SK-N-SH treated with all-trans-retinoic acid at 6 μM for 48 hours (cell line): Measurements from ENCODE around the gene IARS1.

Experiments
- ARNTL ChIP-seq: fragments of 450-650 bp; formaldehyde crosslinking; IDR thresholded peaks from 2 replicates; pipeline ENCODE4 v1.5.0; 2020; ENCODE audit warnings: low read depth, mild to moderate bottlenecking, moderate library complexity, borderline replicate concordance
- BACH2 ChIP-seq: fragments of 250-450 bp; sonication (Bioruptor Pico); IDR thresholded peaks from 2 replicates; pipeline ENCODE4 v1.9.0; 2021; ENCODE audit warnings: mild to moderate bottlenecking, borderline replicate concordance
- ESRRG ChIP-seq: fragments of 250-450 bp; sonication (Bioruptor Pico); IDR thresholded peaks from 2 replicates; pipeline ENCODE4 v1.6.1; 2021; ENCODE audit warnings: mild to moderate bottlenecking
- GLIS3 ChIP-seq: fragments of 250-450 bp; sonication (Bioruptor Pico); IDR thresholded peaks from 2 replicates; pipeline ENCODE4 v1.5.0; 2020; ENCODE audit warnings: mild to moderate bottlenecking, moderate library complexity
- ISL1 ChIP-seq: fragments of 250-450 bp; sonication (Bioruptor Pico); IDR thresholded peaks from 2 replicates; pipeline ENCODE4 v2.1.2; 2022; ENCODE audit warnings: mild to moderate bottlenecking, moderate library complexity
- RARB ChIP-seq: fragments of 250-450 bp; sonication (Bioruptor Pico); IDR thresholded peaks from 2 replicates; pipeline ENCODE4 v1.8.0; 2021; ENCODE audit warnings: mild to moderate bottlenecking, moderate library complexity
- TOX ChIP-seq: fragments of 250-450 bp; sonication (Bioruptor Pico); IDR thresholded peaks from 2 replicates; pipeline ENCODE4 v1.8.0; 2021; ENCODE audit warnings: mild to moderate bottlenecking, moderate library complexity, borderline replicate concordance
- ZC3H10 ChIP-seq: fragments of 250-450 bp; sonication (Bioruptor Pico); IDR thresholded peaks from 2 replicates; pipeline ENCODE4 v1.5.1; 2021; ENCODE audit warnings: mild to moderate bottlenecking, moderate library complexity
- ZFP30 ChIP-seq: fragments of 450-650 bp; formaldehyde crosslinking; IDR thresholded peaks from 2 replicates; pipeline ENCODE4 v1.5.0; 2022; ENCODE audit warnings: mild to moderate bottlenecking, moderate library complexity
- ZNF70 ChIP-seq: fragments of 450-650 bp; formaldehyde crosslinking; IDR thresholded peaks from 2 replicates; pipeline ENCODE4 v1.5.0; 2020; ENCODE audit warnings: mild to moderate bottlenecking, moderate library complexity
- TF ChIP-seq, protein P1 (sequence below): fragments of 250-450 bp; sonication (Bioruptor Pico); IDR thresholded peaks from 2 replicates; pipeline ENCODE4 v1.5.1; 2021; ENCODE audit warnings: mild to moderate bottlenecking, moderate library complexity
- TF ChIP-seq, protein P2 (sequence below): fragments of 250-450 bp; sonication (Bioruptor Pico); IDR thresholded peaks from 2 replicates; pipeline ENCODE4 v1.8.0; 2020; ENCODE audit warnings: mild to moderate bottlenecking, moderate library complexity, borderline replicate concordance
- TF ChIP-seq, protein P3 (sequence below): fragments of 250-450 bp; sonication (Bioruptor Pico); IDR thresholded peaks from 2 replicates; pipeline ENCODE4 v1.8.0; 2021; ENCODE audit warnings: low read depth, mild to moderate bottlenecking, moderate library complexity, borderline replicate concordance

DNA sequence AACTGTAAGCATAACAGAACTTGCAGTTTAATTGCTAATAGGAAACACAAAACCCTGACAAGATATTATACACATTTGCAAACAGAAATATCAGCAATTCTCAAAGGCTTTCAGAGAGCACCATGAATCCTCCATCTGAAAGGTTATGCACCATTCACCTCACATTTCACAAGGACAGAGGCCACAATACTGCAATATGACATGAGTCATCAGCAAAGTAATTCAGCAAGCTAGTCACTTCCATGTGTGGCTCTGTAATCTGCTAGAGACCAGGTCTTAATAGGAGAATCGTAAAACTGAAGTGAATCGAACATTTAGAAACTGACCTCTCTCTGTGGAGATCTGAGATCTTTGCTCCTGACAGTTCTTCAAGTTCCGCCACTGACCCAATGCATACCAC lies 28.3 kb downstream of the IARS1 start:
- no peak for TF ChIP-seq ISL1 (CRISPR knock-in tag)
- TF ChIP-seq RARB, result no peak
- TF ChIP-seq, protein P1, sequence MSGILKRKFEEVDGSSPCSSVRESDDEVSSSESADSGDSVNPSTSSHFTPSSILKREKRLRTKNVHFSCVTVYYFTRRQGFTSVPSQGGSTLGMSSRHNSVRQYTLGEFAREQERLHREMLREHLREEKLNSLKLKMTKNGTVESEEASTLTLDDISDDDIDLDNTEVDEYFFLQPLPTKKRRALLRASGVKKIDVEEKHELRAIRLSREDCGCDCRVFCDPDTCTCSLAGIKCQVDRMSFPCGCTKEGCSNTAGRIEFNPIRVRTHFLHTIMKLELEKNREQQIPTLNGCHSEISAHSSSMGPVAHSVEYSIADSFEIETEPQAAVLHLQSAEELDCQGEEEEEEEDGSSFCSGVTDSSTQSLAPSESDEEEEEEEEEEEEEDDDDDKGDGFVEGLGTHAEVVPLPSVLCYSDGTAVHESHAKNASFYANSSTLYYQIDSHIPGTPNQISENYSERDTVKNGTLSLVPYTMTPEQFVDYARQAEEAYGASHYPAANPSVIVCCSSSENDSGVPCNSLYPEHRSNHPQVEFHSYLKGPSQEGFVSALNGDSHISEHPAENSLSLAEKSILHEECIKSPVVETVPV (CRISPR knock-in tag), result no peak
- no peak for TF ChIP-seq ZNF70 (CRISPR knock-in tag)
- TF ChIP-seq ARNTL, result no peak
- TF ChIP-seq, protein P2, sequence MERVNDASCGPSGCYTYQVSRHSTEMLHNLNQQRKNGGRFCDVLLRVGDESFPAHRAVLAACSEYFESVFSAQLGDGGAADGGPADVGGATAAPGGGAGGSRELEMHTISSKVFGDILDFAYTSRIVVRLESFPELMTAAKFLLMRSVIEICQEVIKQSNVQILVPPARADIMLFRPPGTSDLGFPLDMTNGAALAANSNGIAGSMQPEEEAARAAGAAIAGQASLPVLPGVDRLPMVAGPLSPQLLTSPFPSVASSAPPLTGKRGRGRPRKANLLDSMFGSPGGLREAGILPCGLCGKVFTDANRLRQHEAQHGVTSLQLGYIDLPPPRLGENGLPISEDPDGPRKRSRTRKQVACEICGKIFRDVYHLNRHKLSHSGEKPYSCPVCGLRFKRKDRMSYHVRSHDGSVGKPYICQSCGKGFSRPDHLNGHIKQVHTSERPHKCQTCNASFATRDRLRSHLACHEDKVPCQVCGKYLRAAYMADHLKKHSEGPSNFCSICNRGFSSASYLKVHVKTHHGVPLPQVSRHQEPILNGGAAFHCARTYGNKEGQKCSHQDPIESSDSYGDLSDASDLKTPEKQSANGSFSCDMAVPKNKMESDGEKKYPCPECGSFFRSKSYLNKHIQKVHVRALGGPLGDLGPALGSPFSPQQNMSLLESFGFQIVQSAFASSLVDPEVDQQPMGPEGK, result no peak
- TF ChIP-seq ZFP30 (CRISPR knock-in tag), result no peak
- TF ChIP-seq ZC3H10 (CRISPR knock-in tag), result no peak
- TF ChIP-seq ESRRG (CRISPR knock-in tag), result no peak
- no peak for TF ChIP-seq BACH2 (CRISPR knock-in tag)
- TF ChIP-seq TOX (CRISPR knock-in tag), result no peak
- no peak for TF ChIP-seq GLIS3 (CRISPR knock-in tag)
- TF ChIP-seq, protein P3, sequence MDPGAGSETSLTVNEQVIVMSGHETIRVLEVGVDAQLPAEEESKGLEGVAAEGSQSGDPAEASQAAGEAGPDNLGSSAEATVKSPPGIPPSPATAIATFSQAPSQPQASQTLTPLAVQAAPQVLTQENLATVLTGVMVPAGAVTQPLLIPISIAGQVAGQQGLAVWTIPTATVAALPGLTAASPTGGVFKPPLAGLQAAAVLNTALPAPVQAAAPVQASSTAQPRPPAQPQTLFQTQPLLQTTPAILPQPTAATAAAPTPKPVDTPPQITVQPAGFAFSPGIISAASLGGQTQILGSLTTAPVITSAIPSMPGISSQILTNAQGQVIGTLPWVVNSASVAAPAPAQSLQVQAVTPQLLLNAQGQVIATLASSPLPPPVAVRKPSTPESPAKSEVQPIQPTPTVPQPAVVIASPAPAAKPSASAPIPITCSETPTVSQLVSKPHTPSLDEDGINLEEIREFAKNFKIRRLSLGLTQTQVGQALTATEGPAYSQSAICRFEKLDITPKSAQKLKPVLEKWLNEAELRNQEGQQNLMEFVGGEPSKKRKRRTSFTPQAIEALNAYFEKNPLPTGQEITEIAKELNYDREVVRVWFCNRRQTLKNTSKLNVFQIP (CRISPR knock-in tag), result no peak
